Heart right ventricle (tissue), 16 donors: Measurements from ENCODE around the gene TSR1. TPM values are rescaled to one million over a fixed set of nuclear protein-coding genes. Genes with fewer than 3 reads are reported as not detected.

Experiments
- ATAC-seq, 8 donors: fragments of 200-7000 bp; cut with Tn5 transposase; one replicate each; pipeline ENCODE4 v1.9.1; 2020; ENCODE audit warnings: mild to moderate bottlenecking in 8 of 8, moderate library complexity in 8 of 8, moderate number of reproducible peaks in 1 of 8
- DNase-seq, 2 donors: peaks; one replicate each; pipeline ENCODE4 v3.0.0-alpha.2; 2020
- H3K27ac ChIP-seq, 10 donors: fragments of 200-600 bp; sonication (generic) in 2 of 10; one replicate each; pipeline versions ENCODE4 v1.5.0 to v1.8.0; 2020 to 2022; ENCODE audit warnings: mild to moderate bottlenecking in 3 of 10
- H3K27me3 ChIP-seq, 7 donors: fragments of 200-600 bp; one replicate each; pipeline ENCODE4 v1.8.0; 2021 to 2022; ENCODE audit warnings: mild to moderate bottlenecking in 2 of 7
- H3K36me3 ChIP-seq, 9 donors: fragments of 200-600 bp; sonication (generic) in 1 of 9; one replicate each; pipeline versions ENCODE4 v1.5.0 to v1.8.0; 2020 to 2022; ENCODE audit warnings: mild to moderate bottlenecking in 2 of 9
- H3K4me1 ChIP-seq, 9 donors: fragments of 200-600 bp; sonication (generic) in 1 of 9; one replicate each; pipeline versions ENCODE4 v1.5.0 to v1.8.0; 2020 to 2022; ENCODE audit warnings: mild to moderate bottlenecking in 4 of 9
- H3K4me3 ChIP-seq, 10 donors: fragments of 200-600 bp; sonication (generic) in 2 of 10; one replicate each; pipeline versions ENCODE4 v1.5.0 to v1.8.0; 2020 to 2022; ENCODE audit warnings: mild to moderate bottlenecking in 7 of 10, moderate library complexity in 2 of 10
- H3K9me3 ChIP-seq, 11 donors: fragments of 200-600 bp in 10 of 11; sonication (generic) in 2 of 11; one replicate each; pipeline versions ENCODE4 v1.5.0 to v1.8.0; 2013 to 2022; ENCODE audit warnings: mild to moderate bottlenecking in 2 of 11, control low read depth in 1 of 11, moderate library complexity in 1 of 11
- CTCF ChIP-seq, 9 donors: fragments of 200-600 bp; sonication (generic) in 2 of 9; IDR thresholded peaks; one replicate each; pipeline versions ENCODE4 v1.5.0 to v1.8.0; 2021 to 2022; ENCODE audit warnings: antibody characterized with exemption in 9 of 9, mild to moderate bottlenecking in 5 of 9, moderate library complexity in 1 of 9
- WGBS, 2 donors: extraction: QIAGEN DNeasy Blood & Tissue Kit; methylation state at CpG; one replicate each; pipeline ENCODE4 v1.1.7; 2013; ENCODE audit warnings: inconsistent platforms in 1 of 2; 5-methylcytosine and 5-hydroxymethylcytosine counted together
- intact Hi-C, 10 donors: fragments of 100-400 bp; cut with DNase I; formaldehyde crosslinking; loops; one replicate each; pipeline versions ENCODE4 v1.11.1 to v1.14.2; 2022
- polyA plus RNA-seq, 2 donors: library from polyadenylated mRNA; stranded (reverse); fragments of 200-250 nt; gene quantifications; one replicate each; pipeline ENCODE4 v1.2.3, GENCODE V29; 2013
- total RNA-seq, 10 donors: library from RNA; stranded (reverse); fragmentation: NEBNext Ultra II Directional in 3 of 10; extraction: Animal tissue kit (Norgen Biotek cat#: 25700) in 3 of 10; gene quantifications; one replicate each; pipeline versions ENCODE4 v1.2.1 to v1.2.4, GENCODE V29; 2021 to 2023
- donor health status: Arrhythmogenic right ventricular cardiomyopathy.
- donor health status: ischemic (EF 13 %, LVEDD 7.1; RV severe dilation, severe dysfunction).
- donor health status: healthy with polysubstance abuse.
- donor health status: DM: no; HTN: yes; CAD: no.
- donor health status: DM: no; HTN: no; CAD: no.
- donor health status: ischemic (EF 25% LVEDD 6.9; RV normal size, moderate dysfunction).
- donor health status: ischemic (EF 25% LVEDD 5.7; RV mildly dilated, moderate dysfunction).
- donor health status: healthy.
- donor health status: DM: yes; HTN: yes; CAD: no.
- donor health status: Ischemic cardiomyopathy.
- donor health status: ischemic (EF 35%, LVEDD 5.7; RV mildly dilated, moderate dysfunction).
- donor health status: nonischemic (EF 11% LVEDD 7.7; RV severe dilation, severe dysfunction).
- donor health status: DM: yes; HTN: yes; CAD: no.
- donor health status: PGD.
- donor health status: ischemic (EF 29% LVEDD 5.4; RV normal size, mild dysfunction).
- donor health status: nonischemic (EF 23%, LVEDD 6.1; RV moderate dilation, normal function).

TSR1 gene
- total and polyA plus RNA-seq, 12 donors: 12.8 to 30.5 (median 22.5) TPM

- WGBS, 2 donors: 96 to 98% methylated on average over 19 of the region's 19 CpGs
- no peak overlapping the region for H3K4me3 ChIP-seq
Observed at GRCh38 chr17:2362416-2362815, 26.2 kb upstream of the TSR1 start.

GRCh38 chr17:2362016-2362415, 25.8 kb upstream of the TSR1 start:
- H3K36me3 ChIP-seq: peaks cover 0 to 63% (median 5%) of the 10 kb centered on the region in 9 donors
- peaks cover 6 to 26% (median 20%) of the 10 kb centered on the region in 9 donors for H3K4me1 ChIP-seq
- no peaks in the 10 kb centered on the region for H3K27me3 ChIP-seq
- DNase-seq: no peak
- intact Hi-C loops: loop anchor here in 2 of 10 donors (10.0 kb wide), 1 partner anchor 53 kb away; no protein-coding TSS in a partner anchor
- WGBS, 2 donors: 98% methylated on average over 20 of the region's 20 CpGs
- H3K27ac ChIP-seq: no peak overlapping the region
- no peak overlapping the region for H3K4me3 ChIP-seq
- no peak for TF ChIP-seq CTCF (IDR thresholded peaks at IDR 0.05)
- ATAC-seq: no peak
- H3K9me3 ChIP-seq: no peaks in the 10 kb centered on the region

More at GRCh38 chr17:2362416-2362815, 26.2 kb upstream of the TSR1 start:
- no peak for TF ChIP-seq CTCF (IDR thresholded peaks at IDR 0.05)
- DNase-seq (no peak), ATAC-seq (no peak)
- Histone ChIP-seq H3K4me1 (peaks cover 6 to 27% (median 21%) of the 10 kb centered on the region in 9 donors), H3K27ac (no peak overlapping the region), H3K9me3 (no peaks in the 10 kb centered on the region), H3K27me3 (no peaks in the 10 kb centered on the region), H3K36me3 (peaks cover 0 to 65% (median 5%) of the 10 kb centered on the region in 9 donors)
- intact Hi-C loops: loop anchor here in 2 of 10 donors (10.0 kb wide), 1 partner anchor 52 kb away; no protein-coding TSS in a partner anchor

- H3K36me3 ChIP-seq: peaks cover 0 to 54% (median 5%) of the 10 kb centered on the region in 9 donors
- 68 to 78% methylated on average over 21 of the region's 21 CpGs for WGBS, 2 donors
- no peaks in the 10 kb centered on the region for H3K27me3 ChIP-seq
- no peaks in the 10 kb centered on the region for H3K9me3 ChIP-seq
- H3K4me3 ChIP-seq: no peak overlapping the region
- ATAC-seq (peak in 1 of 8 donors; percentile 22), DNase-seq (no peak)
- no peak overlapping the region for H3K27ac ChIP-seq
- TF ChIP-seq CTCF (IDR thresholded peaks at IDR 0.05): no peak
- peaks cover 6 to 23% (median 20%) of the 10 kb centered on the region in 9 donors for H3K4me1 ChIP-seq
- intact Hi-C loops: loop anchor here in 2 of 10 donors (10.0 kb wide), 1 partner anchor 54 kb away; no protein-coding TSS in a partner anchor
Observed at GRCh38 chr17:2361010-2361760, 24.9 kb upstream of the TSR1 start.

- Histone ChIP-seq H3K27ac (no peak overlapping the region), H3K36me3 (peaks cover 0 to 24% (median 3%) of the 10 kb centered on the region in 9 donors), H3K27me3 (no peaks in the 10 kb centered on the region), H3K4me3 (no peak overlapping the region), H3K9me3 (no peaks in the 10 kb centered on the region), H3K4me1 (peaks cover 0 to 11% (median 0%) of the 10 kb centered on the region in 9 donors)
- WGBS, 2 donors: 92 to 93% methylated on average over 10 of the region's 10 CpGs
- TF ChIP-seq CTCF (IDR thresholded peaks at IDR 0.05): no peak
- ATAC-seq (no peak), DNase-seq (no peak)
- intact Hi-C loops: no loop called here
Observed at GRCh38 chr17:2357931-2358434, 21.7 kb upstream of the TSR1 start.
